OCI-LY1 (cell line): ENCODE measurements around the gene DCUN1D2.
A peak's percentile ranks its signal among the peaks of the same experiment; 100 is the strongest.

ENCODE experiments used
- H2AFZ ChIP-seq: fragments of 200-600 bp; sonication (generic), shearing (Covaris generic); 2 replicates; pipeline ENCODE4 v1.6.0; 2014; ENCODE audit warnings: antibody characterized with exemption, mild to moderate bottlenecking, low read length
- H3F3A ChIP-seq: fragments of 200-600 bp; sonication (generic), shearing (Covaris generic); 2 replicates; pipeline ENCODE4 v1.6.0; 2014; ENCODE audit warnings: mild to moderate bottlenecking, antibody characterized with exemption, low read length, moderate library complexity; ENCODE audit not compliant: insufficient read depth
- H3K27ac ChIP-seq: fragments of 200-600 bp; sonication (generic); 2 replicates; pipeline ENCODE4 v1.5.1; 2014; ENCODE audit warnings: low read length, mixed run types, mild to moderate bottlenecking, low read depth; ENCODE audit not compliant: poor library complexity, severe bottlenecking
- H3K27me3 ChIP-seq: fragments of 200-600 bp; sonication (generic); 2 replicates; pipeline ENCODE4 v1.6.0; 2014; ENCODE audit warnings: antibody characterized with exemption, mild to moderate bottlenecking, low read length, moderate library complexity; ENCODE audit not compliant: insufficient read depth
- H3K36me3 ChIP-seq: fragments of 200-600 bp; sonication (generic); 2 replicates; pipeline ENCODE4 v1.6.1; 2014; ENCODE audit warnings: mild to moderate bottlenecking, antibody characterized with exemption, low read length, moderate library complexity, mixed read lengths; ENCODE audit not compliant: insufficient read depth
- H3K4me1 ChIP-seq: fragments of 200-600 bp; sonication (generic); 2 replicates; pipeline ENCODE4 v1.5.1; 2014; ENCODE audit warnings: mild to moderate bottlenecking, low read length, moderate library complexity; ENCODE audit not compliant: insufficient read depth, severe bottlenecking
- H3K4me2 ChIP-seq: fragments of 200-600 bp; sonication (generic), shearing (Covaris generic); 2 replicates; pipeline ENCODE4 v1.6.1; 2014; ENCODE audit warnings: low read length
- H3K4me3 ChIP-seq: fragments of 200-600 bp; sonication (generic); 2 replicates; pipeline ENCODE4 v1.5.1; 2014; ENCODE audit warnings: low read length, low read depth, mild to moderate bottlenecking, mixed read lengths; ENCODE audit not compliant: poor library complexity, severe bottlenecking
- H3K79me2 ChIP-seq: fragments of 200-600 bp; shearing (Covaris generic); 2 replicates; pipeline ENCODE4 v1.6.1; 2016; ENCODE audit warnings: mixed run types, low read length, mixed read lengths; ENCODE audit not compliant: insufficient read depth
- H3K9ac ChIP-seq: fragments of 200-600 bp; sonication (generic), shearing (Covaris generic); 2 replicates; pipeline ENCODE4 v1.6.1; 2014; ENCODE audit warnings: mild to moderate bottlenecking, low read length, mixed read lengths
- H3K9me2 ChIP-seq: fragments of 200-600 bp; sonication (generic), shearing (Covaris generic); 2 replicates; pipeline ENCODE4 v1.6.1; 2014; ENCODE audit warnings: low read depth, mild to moderate bottlenecking, low read length, mixed read lengths
- H3K9me3 ChIP-seq: fragments of 200-600 bp; shearing (Covaris generic); 2 replicates; pipeline ENCODE4 v1.6.1; 2014; ENCODE audit warnings: low read length, mixed read lengths
- H4K20me1 ChIP-seq: fragments of 200-600 bp; sonication (generic), shearing (Covaris generic); 2 replicates; pipeline ENCODE4 v1.6.0; 2016; ENCODE audit warnings: mild to moderate bottlenecking, low read length; ENCODE audit not compliant: insufficient read depth
- CTCF ChIP-seq: fragments of 200-600 bp; sonication (generic), shearing (Covaris generic); IDR thresholded peaks from 2 replicates; pipeline ENCODE4 v1.5.1; 2017; ENCODE audit warnings: mild to moderate bottlenecking, antibody characterized with exemption, low read length, moderate library complexity, mixed read lengths
- EZH2 ChIP-seq: fragments of 200-600 bp; sonication (generic), shearing (Covaris generic); IDR thresholded peaks from 2 replicates; pipeline ENCODE4 v1.8.0; 2017; ENCODE audit warnings: borderline replicate concordance, mixed run types, mild to moderate bottlenecking, antibody characterized with exemption, low read length, moderate library complexity, mixed read lengths

Gene DCUN1D2

GRCh38 chr13:113433391-113433916 lies 57.1 kb downstream of the DCUN1D2 start:
- Histone ChIP-seq H3K79me2 (no peaks in the 10 kb centered on the region), H3K4me1 (peaks cover 28% of the 10 kb centered on the region), H3K27ac (peak overlapping the region; percentile 95), H3K9me2 (no peaks in the 10 kb centered on the region), H3K4me3 (peak overlapping the region; percentile 35), H2AFZ (no peak overlapping the region), H3K4me2 (peak overlapping the region; percentile 51), H3K27me3 (no peaks in the 10 kb centered on the region), H3K9me3 (no peaks in the 10 kb centered on the region), H3K36me3 (no peaks in the 10 kb centered on the region), H4K20me1 (no peaks in the 10 kb centered on the region), H3K9ac (peak overlapping the region; percentile 55), H3F3A (peaks cover 4% of the 10 kb centered on the region; the same call in 1 of the 2 replicates)
- TF ChIP-seq EZH2 (no peak), CTCF (no peak)

GRCh38 chr13:113432506-113433270 lies 57.8 kb downstream of the DCUN1D2 start:
- no peak for TF ChIP-seq CTCF
- no peak for TF ChIP-seq EZH2
- Histone ChIP-seq H3K9me2 (no peaks in the 10 kb centered on the region), H3K27ac (peak overlapping the region; percentile 95), H3K79me2 (no peaks in the 10 kb centered on the region), H3K9ac (peak overlapping the region; percentile 55), H2AFZ (no peak overlapping the region), H3K4me3 (peak overlapping the region; percentile 35), H3K27me3 (no peaks in the 10 kb centered on the region), H4K20me1 (no peaks in the 10 kb centered on the region), H3K36me3 (no peaks in the 10 kb centered on the region), H3K4me2 (peak overlapping the region; percentile 51), H3K9me3 (no peaks in the 10 kb centered on the region), H3F3A (peaks cover 4% of the 10 kb centered on the region; the same call in 1 of the 2 replicates), H3K4me1 (peaks cover 34% of the 10 kb centered on the region)

- H3K4me2 ChIP-seq: no peak overlapping the region
Observed at GRCh38 chr13:113431171-113431570, 59.3 kb downstream of the DCUN1D2 start.

More at GRCh38 chr13:113431171-113431570, 59.3 kb downstream of the DCUN1D2 start:
- Histone ChIP-seq H3K79me2 (no peaks in the 10 kb centered on the region), H3F3A (peaks cover 4% of the 10 kb centered on the region; the same call in 1 of the 2 replicates), H3K36me3 (no peaks in the 10 kb centered on the region), H3K27ac (peak overlapping the region; percentile 95), H3K9me3 (no peaks in the 10 kb centered on the region), H3K9me2 (no peaks in the 10 kb centered on the region), H3K4me1 (peaks cover 45% of the 10 kb centered on the region), H3K9ac (no peak overlapping the region), H3K4me3 (no peak overlapping the region), H2AFZ (no peak overlapping the region), H4K20me1 (no peaks in the 10 kb centered on the region), H3K27me3 (no peaks in the 10 kb centered on the region)
- TF ChIP-seq EZH2 (no peak), CTCF (no peak)
